Measurements from ENCODE around the gene CMTM2. TPM values are rescaled to one million over a fixed set of nuclear protein-coding genes. Genes with fewer than 3 reads are reported as not detected.

Gene CMTM2
- total RNA-seq, 2 experiments from 2014 or later: 0.29 TPM; not detected in 1

- H3K36me3 Mint-ChIP-seq (ENCODE audit: low read depth): peaks cover 3% of the 10 kb centered on the region
- ChIA-PET POLR2A (no interaction called here), CTCF (interaction anchor here (0.7 to 5.5 kb wide), 3 partner anchors 10 to 33 kb away, joined by 3 to 30 read pairs (median 21); partner anchors contain the start of gene CMTM3)
- ATAC-seq: no peak
- H3K9me3 Mint-ChIP-seq: no peaks in the 10 kb centered on the region
- no peak overlapping the region for H3K27ac Mint-ChIP-seq
- peaks cover 7% of the 10 kb centered on the region for H3K4me1 Mint-ChIP-seq (ENCODE audit: low read depth)
- no peak for DNase-seq
- H3K4me3 Mint-ChIP-seq: no peak overlapping the region
- intact Hi-C loops (cut with micrococcal nuclease): no loop called here
- no peak for TF ChIP-seq CTCF (IDR thresholded peaks at IDR 0.05)
- H3K27me3 Mint-ChIP-seq: no peaks in the 10 kb centered on the region
Measured at GRCh38 chr16:66617728-66618127, 38.5 kb downstream of the CMTM2 start.

- no peak for TF ChIP-seq CTCF (IDR thresholded peaks at IDR 0.05)
- no peaks in the 10 kb centered on the region for H3K9me3 Mint-ChIP-seq
- ATAC-seq (peak; percentile 37), DNase-seq (no peak)
- ChIA-PET POLR2A (no interaction called here), CTCF (interaction anchor here (4.2 to 5.5 kb wide), 2 partner anchors 11 to 32 kb away, joined by 21 to 30 read pairs; no protein-coding TSS in a partner anchor)
- intact Hi-C loops (cut with micrococcal nuclease): no loop called here
- peaks cover 3% of the 10 kb centered on the region for H3K36me3 Mint-ChIP-seq (ENCODE audit: low read depth)
- H3K27me3 Mint-ChIP-seq: no peaks in the 10 kb centered on the region
- no peak overlapping the region for H3K4me3 Mint-ChIP-seq
- peaks cover 7% of the 10 kb centered on the region for H3K4me1 Mint-ChIP-seq (ENCODE audit: low read depth)
- H3K27ac Mint-ChIP-seq: no peak overlapping the region
Measured at GRCh38 chr16:66618588-66619375, 39.5 kb downstream of the CMTM2 start.

- no peaks in the 10 kb centered on the region for H3K36me3 Mint-ChIP-seq (ENCODE audit: low read depth)
- H3K4me1 Mint-ChIP-seq (ENCODE audit: low read depth): peaks cover 7% of the 10 kb centered on the region
- ChIA-PET POLR2A (interaction anchor here (0.6 kb wide), 1 partner anchor 18 kb away, joined by 3 read pairs; no protein-coding TSS in a partner anchor), CTCF (interaction anchor here (0.9 to 5.5 kb wide), 4 partner anchors 8 to 109 kb away, joined by 3 to 30 read pairs (median 12); no protein-coding TSS in a partner anchor)
- DNase-seq (no peak), ATAC-seq (no peak)
- H3K27ac Mint-ChIP-seq: no peak overlapping the region
- H3K4me3 Mint-ChIP-seq: no peak overlapping the region
- intact Hi-C loops (cut with micrococcal nuclease): no loop called here
- H3K9me3 Mint-ChIP-seq: no peaks in the 10 kb centered on the region
- no peak for TF ChIP-seq CTCF (IDR thresholded peaks at IDR 0.05)
- H3K27me3 Mint-ChIP-seq: no peaks in the 10 kb centered on the region
Measured at GRCh38 chr16:66619534-66620428, 40.5 kb downstream of the CMTM2 start.

GRCh38 chr16:66620429-66620795, 41.1 kb downstream of the CMTM2 start:
- peaks cover 7% of the 10 kb centered on the region for H3K4me1 Mint-ChIP-seq (ENCODE audit: low read depth)
- intact Hi-C loops (cut with micrococcal nuclease): no loop called here
- ChIA-PET CTCF (interaction anchor here (0.9 to 5.5 kb wide), 4 partner anchors 9 to 108 kb away, joined by 3 to 30 read pairs (median 12); no protein-coding TSS in a partner anchor), POLR2A (interaction anchor here (0.6 kb wide), 1 partner anchor 19 kb away, joined by 3 read pairs; no protein-coding TSS in a partner anchor)
- H3K27me3 Mint-ChIP-seq: no peaks in the 10 kb centered on the region
- no peak for TF ChIP-seq CTCF (IDR thresholded peaks at IDR 0.05)
- H3K9me3 Mint-ChIP-seq: no peaks in the 10 kb centered on the region
- H3K4me3 Mint-ChIP-seq: no peak overlapping the region
- no peak overlapping the region for H3K27ac Mint-ChIP-seq
- ATAC-seq: no peak
- DNase-seq: no peak
- H3K36me3 Mint-ChIP-seq (ENCODE audit: low read depth): no peaks in the 10 kb centered on the region
